ENCODE measurements around the gene PLCE1. TPM values are rescaled to one million over a fixed set of nuclear protein-coding genes. Genes with fewer than 3 reads are reported as not detected.

Gene PLCE1
- total and polyA plus RNA-seq, 2 donors from 2014 or later: 5.9 to 8.7 TPM

DNA sequence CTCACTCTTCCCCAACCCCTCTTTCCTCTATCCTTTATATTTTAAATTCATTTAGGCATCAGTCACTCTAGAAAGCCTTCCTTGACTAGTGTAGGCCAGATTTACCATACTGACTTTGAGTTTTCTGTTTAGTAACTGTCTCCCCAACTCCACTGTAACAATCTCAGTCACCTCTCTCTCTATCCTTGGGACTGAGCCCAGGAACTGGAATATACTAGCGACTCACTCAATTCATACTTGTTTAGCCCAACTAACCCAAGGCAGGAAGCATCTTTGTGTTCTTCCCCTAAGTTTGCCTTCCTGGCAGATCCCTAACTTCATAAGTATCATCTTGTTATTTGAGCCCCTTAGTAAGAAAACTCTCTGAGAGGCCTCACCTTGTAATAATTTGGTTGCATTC is 19.1 kb downstream of the PLCE1 start:
- no peaks in the 10 kb centered on the region for H3K27me3 ChIP-seq (ENCODE audit: control insufficient read depth, insufficient read depth, low read length)
- no peak overlapping the region for H3K27ac ChIP-seq (ENCODE audit: low read depth in 2 of 2, low read length in 2 of 2)
- DNase-seq: no peak
- no peak overlapping the region for H3K4me3 ChIP-seq (ENCODE audit: low read length in 3 of 3)
- intact Hi-C loops (cut with DNase I): no loop called here
- no peak for FAIRE-seq
- no peaks in the 10 kb centered on the region for H3K36me3 ChIP-seq (ENCODE audit: control insufficient read depth in 2 of 3, insufficient read depth in 3 of 3, low read length in 3 of 3)
- TF ChIP-seq, protein P1, sequence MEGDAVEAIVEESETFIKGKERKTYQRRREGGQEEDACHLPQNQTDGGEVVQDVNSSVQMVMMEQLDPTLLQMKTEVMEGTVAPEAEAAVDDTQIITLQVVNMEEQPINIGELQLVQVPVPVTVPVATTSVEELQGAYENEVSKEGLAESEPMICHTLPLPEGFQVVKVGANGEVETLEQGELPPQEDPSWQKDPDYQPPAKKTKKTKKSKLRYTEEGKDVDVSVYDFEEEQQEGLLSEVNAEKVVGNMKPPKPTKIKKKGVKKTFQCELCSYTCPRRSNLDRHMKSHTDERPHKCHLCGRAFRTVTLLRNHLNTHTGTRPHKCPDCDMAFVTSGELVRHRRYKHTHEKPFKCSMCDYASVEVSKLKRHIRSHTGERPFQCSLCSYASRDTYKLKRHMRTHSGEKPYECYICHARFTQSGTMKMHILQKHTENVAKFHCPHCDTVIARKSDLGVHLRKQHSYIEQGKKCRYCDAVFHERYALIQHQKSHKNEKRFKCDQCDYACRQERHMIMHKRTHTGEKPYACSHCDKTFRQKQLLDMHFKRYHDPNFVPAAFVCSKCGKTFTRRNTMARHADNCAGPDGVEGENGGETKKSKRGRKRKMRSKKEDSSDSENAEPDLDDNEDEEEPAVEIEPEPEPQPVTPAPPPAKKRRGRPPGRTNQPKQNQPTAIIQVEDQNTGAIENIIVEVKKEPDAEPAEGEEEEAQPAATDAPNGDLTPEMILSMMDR (IDR thresholded peaks at IDR 0.05; ENCODE audit: borderline replicate concordance, extremely low read depth, insufficient read depth): no peak
- no peak overlapping the region for H3K9ac ChIP-seq (ENCODE audit: low read length in 3 of 3)
- H3K4me1 ChIP-seq (ENCODE audit: control insufficient read depth in 2 of 3, insufficient read depth in 2 of 3, low read depth in 1 of 3, low read length in 3 of 3): no peaks in the 10 kb centered on the region
- H3K9me3 ChIP-seq (ENCODE audit: control insufficient read depth in 2 of 3, insufficient read depth in 1 of 3, low read length in 3 of 3): no peaks in the 10 kb centered on the region

DNA sequence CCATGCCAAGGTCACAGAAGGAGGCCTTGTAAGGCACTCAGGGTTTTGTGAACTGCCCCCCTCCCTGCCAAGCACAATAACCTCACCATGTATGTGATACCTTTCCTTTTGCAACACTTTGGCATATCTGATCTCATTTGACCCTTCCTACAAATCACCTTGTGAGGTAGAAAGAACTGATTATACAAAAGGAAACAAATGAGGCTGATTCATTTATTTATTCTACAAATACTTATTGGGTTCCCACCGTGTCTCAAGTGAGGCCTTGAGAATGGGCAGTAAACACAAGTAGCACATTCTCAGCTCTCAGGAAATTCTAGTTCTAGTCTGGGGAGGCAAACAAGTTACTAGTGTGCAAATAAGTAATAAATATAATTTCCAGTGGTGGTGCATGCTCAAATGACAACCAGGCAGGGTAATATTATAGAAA is 19.6 kb downstream of the PLCE1 start:
- TF ChIP-seq, protein P1 (IDR thresholded peaks at IDR 0.05; ENCODE audit: borderline replicate concordance, extremely low read depth, insufficient read depth): no peak
- H3K27me3 ChIP-seq (ENCODE audit: control insufficient read depth, insufficient read depth, low read length): no peaks in the 10 kb centered on the region
- DNase-seq (no peak), FAIRE-seq (no peak)
- no peaks in the 10 kb centered on the region for H3K9me3 ChIP-seq (ENCODE audit: control insufficient read depth in 2 of 3, insufficient read depth in 1 of 3, low read length in 3 of 3)
- no peak overlapping the region for H3K4me3 ChIP-seq (ENCODE audit: low read length in 3 of 3)
- H3K4me1 ChIP-seq (ENCODE audit: control insufficient read depth in 2 of 3, insufficient read depth in 2 of 3, low read depth in 1 of 3, low read length in 3 of 3): no peaks in the 10 kb centered on the region
- no peak overlapping the region for H3K9ac ChIP-seq (ENCODE audit: low read length in 3 of 3)
- no peak overlapping the region for H3K27ac ChIP-seq (ENCODE audit: low read depth in 2 of 2, low read length in 2 of 2)
- H3K36me3 ChIP-seq (ENCODE audit: control insufficient read depth in 2 of 3, insufficient read depth in 3 of 3, low read length in 3 of 3): no peaks in the 10 kb centered on the region
- intact Hi-C loops (cut with DNase I): no loop called here

DNA sequence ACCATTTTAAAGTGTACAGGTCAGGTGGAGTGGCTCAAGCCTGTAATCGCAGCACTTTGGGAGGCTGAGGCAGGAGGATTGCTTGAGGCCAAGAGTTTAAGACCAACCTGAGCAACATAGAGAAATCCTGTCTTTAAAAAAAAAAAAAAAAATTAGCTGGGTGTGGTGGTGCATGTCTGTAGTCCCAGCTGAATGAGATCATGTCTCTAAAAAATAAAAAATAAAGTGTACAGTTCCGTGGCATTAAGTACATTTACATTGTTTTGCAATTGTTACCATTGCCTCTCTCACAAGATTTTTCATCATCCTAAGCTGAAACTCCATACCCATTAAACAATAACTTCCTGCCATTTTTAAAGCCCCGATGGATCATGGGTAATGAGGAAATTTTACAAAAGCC is 20.6 kb downstream of the PLCE1 start:
- intact Hi-C loops (cut with DNase I): no loop called here
- Histone ChIP-seq H3K27me3 (ENCODE audit: control insufficient read depth, insufficient read depth, low read length) (no peaks in the 10 kb centered on the region), H3K4me3 (ENCODE audit: low read length in 3 of 3) (no peak overlapping the region), H3K4me1 (ENCODE audit: control insufficient read depth in 2 of 3, insufficient read depth in 2 of 3, low read depth in 1 of 3, low read length in 3 of 3) (no peaks in the 10 kb centered on the region), H3K9ac (ENCODE audit: low read length in 3 of 3) (no peak overlapping the region), H3K36me3 (ENCODE audit: control insufficient read depth in 2 of 3, insufficient read depth in 3 of 3, low read length in 3 of 3) (no peaks in the 10 kb centered on the region), H3K9me3 (ENCODE audit: control insufficient read depth in 2 of 3, insufficient read depth in 1 of 3, low read length in 3 of 3) (no peaks in the 10 kb centered on the region), H3K27ac (ENCODE audit: low read depth in 2 of 2, low read length in 2 of 2) (no peak overlapping the region)
- FAIRE-seq: no peak
- TF ChIP-seq, protein P1 (IDR thresholded peaks at IDR 0.05; ENCODE audit: borderline replicate concordance, extremely low read depth, insufficient read depth): no peak
- DNase-seq: no peak
